GM12878 (cell line): ENCODE measurements around the gene H2BK1. TPM values are rescaled to one million over a fixed set of nuclear protein-coding genes. Genes with fewer than 3 reads are reported as not detected.

Experiments
- ATAC-seq: fragments of 200-7000 bp; cut with Tn5 transposase; 3 replicates; pipeline ENCODE4 v1.9.1; 2020; ENCODE audit warnings: mild to moderate bottlenecking, moderate library complexity
- BruUV-seq: library from RNA; stranded (reverse); fragments of 400-500 nt; replicated peaks from 2 replicates; lab custom pipeline; 2021; lab: Mats Ljungman, UMichigan
- CTCF ChIA-PET: fragments of 300-600 bp; sonication (Branson Sonifier 250); formaldehyde crosslinking; extraction: SDS; loops from one replicate; lab custom pipeline; 2021; ENCODE audit warnings: inconsistent platforms; lab: Yijun Ruan, JAX
- POLR2A ChIA-PET: fragments of 350-600 bp; formaldehyde crosslinking; extraction: SDS; loops from one replicate; lab custom pipeline; 2021; ENCODE audit warnings: inconsistent platforms; lab: Charles Lee
- RAD21 ChIA-PET: fragments of 300-600 bp; sonication (Branson Sonifier 250); formaldehyde crosslinking; loops from one replicate; lab custom pipeline; 2023; ENCODE audit warnings: antibody characterized with exemption; ENCODE audit not compliant: unreplicated experiment; lab: Charles Lee
- SMC1A ChIA-PET: fragments of 300-600 bp; sonication (Branson Sonifier 250); formaldehyde crosslinking; loops from one replicate; lab custom pipeline; 2023; ENCODE audit not compliant: unreplicated experiment, uncharacterized antibody; lab: Charles Lee
- DNase-seq: peaks from one replicate; pipeline ENCODE4 v3.0.0-alpha.2; 2011; ENCODE audit warnings: low read depth, low spot score
- FAIRE-seq: peaks from 3 replicates; lab custom pipeline; 2011; peaks lifted over from hg19 to GRCh38; lab: Jason Lieb, UNC
- H2AFZ ChIP-seq: 2 replicates; pipeline ENCODE4 v1.6.0; 2011; ENCODE audit warnings: low read depth, low read length, control low read depth; ENCODE audit not compliant: control insufficient read depth
- H3K27ac ChIP-seq: 2 replicates; pipeline ENCODE4 v1.5.1; 2011; ENCODE audit warnings: control low read depth; ENCODE audit not compliant: control insufficient read depth, insufficient read depth
- H3K27me3 ChIP-seq, 2 experiments: replicated peaks in 1 of 2; 2 replicates each; pipeline versions ENCODE4 v1.6.0 to v1.6.1; 2011; ENCODE audit warnings: low read length in 1 of 2; ENCODE audit not compliant: control insufficient read depth in 2 of 2, insufficient read depth in 2 of 2
- H3K36me3 ChIP-seq, 2 experiments: 2 replicates each; pipeline ENCODE4 v1.5.1; 2011; ENCODE audit warnings: low read length in 1 of 2; ENCODE audit not compliant: control insufficient read depth in 2 of 2, insufficient read depth in 2 of 2
- H3K4me1 ChIP-seq: 2 replicates; pipeline ENCODE4 v1.6.1; 2011; ENCODE audit warnings: mild to moderate bottlenecking, low read length, moderate library complexity, mixed read lengths; ENCODE audit not compliant: control insufficient read depth, insufficient read depth
- H3K4me2 ChIP-seq: 2 replicates; pipeline ENCODE4 v1.6.0; 2011; ENCODE audit warnings: control low read depth; ENCODE audit not compliant: control insufficient read depth, insufficient read depth
- H3K4me3 ChIP-seq: fragments of 200-600 bp; sonication (generic); 2 replicates; pipeline ENCODE4 v1.5.1; 2016
- H3K79me2 ChIP-seq: 2 replicates; pipeline ENCODE4 v1.6.0; 2011; ENCODE audit warnings: low read length; ENCODE audit not compliant: control insufficient read depth, insufficient read depth
- H3K9ac ChIP-seq: 2 replicates; pipeline ENCODE4 v1.8.0; 2011; ENCODE audit warnings: low read length, control low read depth, mixed read lengths; ENCODE audit not compliant: control insufficient read depth, insufficient read depth
- H3K9me3 ChIP-seq: replicated peaks from 3 replicates; pipeline ENCODE4 v1.5.1; 2011; ENCODE audit warnings: mild to moderate bottlenecking, low read length; ENCODE audit not compliant: control insufficient read depth, insufficient read depth
- H4K20me1 ChIP-seq: 2 replicates; pipeline ENCODE4 v1.6.0; 2011; ENCODE audit not compliant: control insufficient read depth, insufficient read depth
- EED ChIP-seq: sonication (generic); IDR thresholded peaks from 2 replicates; pipeline ENCODE4 v1.6.1; 2016; ENCODE audit warnings: antibody characterized with exemption, low read depth
- FOS ChIP-seq: IDR thresholded peaks from 3 replicates; pipeline ENCODE4 v1.6.1; 2011; ENCODE audit warnings: borderline replicate concordance; ENCODE audit not compliant: insufficient read length; ENCODE audit errors: extremely low read depth
- KDM1A ChIP-seq: fragments of 200-600 bp; sonication (generic); IDR thresholded peaks from 2 replicates; pipeline ENCODE4 v1.6.1; 2016; ENCODE audit warnings: borderline replicate concordance
- LARP7 ChIP-seq: fragments of 450-650 bp; IDR thresholded peaks from 2 replicates; pipeline ENCODE4 v1.6.1; 2017; ENCODE audit warnings: mild to moderate bottlenecking
- SMAD5 ChIP-seq: IDR thresholded peaks from 2 replicates; pipeline ENCODE4 v1.6.1; 2016; ENCODE audit warnings: antibody characterized with exemption, low read depth
- TCF12 ChIP-seq: IDR thresholded peaks from 2 replicates; pipeline ENCODE4 v1.6.1; 2011; ENCODE audit warnings: low read depth, mild to moderate bottlenecking, low read length
- ZBTB11 ChIP-seq: fragments of 450-650 bp; formaldehyde crosslinking; IDR thresholded peaks from 2 replicates; pipeline ENCODE4 v1.5.0; 2022; ENCODE audit warnings: mild to moderate bottlenecking, missing genetic modification characterization
- ZBTB40 ChIP-seq: fragments of 450-650 bp; IDR thresholded peaks from 2 replicates; pipeline ENCODE4 v1.6.1; 2016; ENCODE audit warnings: mild to moderate bottlenecking, moderate library complexity, borderline replicate concordance
- ZNF217 ChIP-seq: fragments of 450-650 bp; IDR thresholded peaks from 2 replicates; pipeline ENCODE4 v1.6.1; 2017; ENCODE audit warnings: antibody characterized with exemption, mild to moderate bottlenecking
- WGBS: methylation state at CpG from one replicate; pipeline ENCODE4 v1.1.6; 2016; ENCODE audit warnings: low lambda C conversion rate; ENCODE audit not compliant: insufficient replicate concordance, insufficient coverage; ENCODE audit errors: missing lambda C conversion rate; 5-methylcytosine and 5-hydroxymethylcytosine counted together
- in situ Hi-C: fragments of 300-500 bp; cut with MboI; formaldehyde crosslinking; loops from 9 replicates; pipeline ENCODE4 v1.14.3; 2018; ENCODE audit warnings: mixed read lengths
- intact Hi-C: fragments of 100-400 bp; cut with micrococcal nuclease; formaldehyde crosslinking; loops from one replicate; pipeline ENCODE4 v1.14.2; 2022; ENCODE audit not compliant: unreplicated experiment
- polyA plus RNA-seq, 11 experiments: library from polyadenylated mRNA; depleted of rRNA in 4 of 11; unstranded in 6 of 11; stranded (reverse) in 5 of 11; fragments of >200 nt; fragmentation: Nextera tagmentation in 4 of 11; fragmentation: Illumina TruSeq in 1 of 11; extraction: Ambion mirVana in 4 of 11; extraction: Trizol in 1 of 11; gene quantifications; 1 replicate in 1 of 11; 2 replicates in 10 of 11; pipeline versions ENCODE4 v1.2.1 to v1.2.3, GENCODE V29; 2011 to 2016; ENCODE audit warnings: inconsistent platforms in 2 of 11, missing spikeins in 2 of 11, low read depth in 1 of 11
- total RNA-seq, 4 experiments: library from RNA; depleted of rRNA in 3 of 4; stranded (reverse); fragments of >200 nt in 3 of 4; fragmentation: Illumina TruSeq in 1 of 4; extraction: Trizol in 1 of 4; gene quantifications; 2 replicates each; pipeline versions ENCODE4 v1.2.1 to v1.2.3, GENCODE V29; 2013 to 2021

Gene H2BK1
- total and polyA plus RNA-seq, 10 of the 15 experiments (the other 5 are each of a cell fraction or from before 2014, with no cell fraction given): 0.54 TPM; not detected in 9

- H3K9ac ChIP-seq: no peak overlapping the region
- POLR2A ChIA-PET: no interaction called here
- in situ Hi-C loops: no loop called here
Measured at GRCh38 chr7:151175047-151175792, 35.1 kb downstream of the H2BK1 start.

More at GRCh38 chr7:151175047-151175792, 35.1 kb downstream of the H2BK1 start:
- no peak for TF ChIP-seq SMAD5
- TF ChIP-seq KDM1A: no peak
- no peak for TF ChIP-seq FOS
- TF ChIP-seq ZBTB40: no peak
- TF ChIP-seq ZNF217: no peak
- no peak for TF ChIP-seq ZBTB11 (CRISPR knock-in tag)
- TF ChIP-seq LARP7: no peak
- no peak for TF ChIP-seq EED
- TF ChIP-seq TCF12: no peak
- H4K20me1 ChIP-seq: no peaks in the 10 kb centered on the region
- no peaks in the 10 kb centered on the region for H3K79me2 ChIP-seq
- no peaks in the 10 kb centered on the region for H3K36me3 ChIP-seq
- H3K4me3 ChIP-seq: no peak overlapping the region
- ChIA-PET RAD21 (no interaction called here), SMC1A (no interaction called here), CTCF (interaction anchor here (0.6 kb wide), 1 partner anchor 337 kb away, joined by 3 read pairs; no protein-coding TSS in a partner anchor)
- no peak overlapping the region for H3K4me2 ChIP-seq
- no peak for FAIRE-seq
- no peak overlapping the region for H3K27ac ChIP-seq
- no peak overlapping the region for H2AFZ ChIP-seq
- no peaks in the 10 kb centered on the region for H3K4me1 ChIP-seq
- DNase-seq: no peak
- BruUV-seq: no TSS peak
- no peaks in the 10 kb centered on the region for H3K9me3 ChIP-seq
- WGBS: 60% methylated on average over 16 of the region's 16 CpGs
- ATAC-seq: no peak
- peaks cover 4% of the 10 kb centered on the region in 2 experiments for H3K27me3 ChIP-seq
- intact Hi-C loops: no loop called here
